HPDE6-E6E7 (cell line): ENCODE measurements around the gene ING2.
"Not testable (repeated sequence)": the region's sequence is repeated elsewhere in the genome, so short reads cannot be mapped to it uniquely, and the experiment has no call there.

Experiments
- DNase-seq: peaks from one replicate; pipeline ENCODE4 v3.0.0; 2011; ENCODE audit warnings: missing footprints; ENCODE audit errors: extremely low spot score

ING2 gene, protein sequence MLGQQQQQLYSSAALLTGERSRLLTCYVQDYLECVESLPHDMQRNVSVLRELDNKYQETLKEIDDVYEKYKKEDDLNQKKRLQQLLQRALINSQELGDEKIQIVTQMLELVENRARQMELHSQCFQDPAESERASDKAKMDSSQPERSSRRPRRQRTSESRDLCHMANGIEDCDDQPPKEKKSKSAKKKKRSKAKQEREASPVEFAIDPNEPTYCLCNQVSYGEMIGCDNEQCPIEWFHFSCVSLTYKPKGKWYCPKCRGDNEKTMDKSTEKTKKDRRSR

DNA sequence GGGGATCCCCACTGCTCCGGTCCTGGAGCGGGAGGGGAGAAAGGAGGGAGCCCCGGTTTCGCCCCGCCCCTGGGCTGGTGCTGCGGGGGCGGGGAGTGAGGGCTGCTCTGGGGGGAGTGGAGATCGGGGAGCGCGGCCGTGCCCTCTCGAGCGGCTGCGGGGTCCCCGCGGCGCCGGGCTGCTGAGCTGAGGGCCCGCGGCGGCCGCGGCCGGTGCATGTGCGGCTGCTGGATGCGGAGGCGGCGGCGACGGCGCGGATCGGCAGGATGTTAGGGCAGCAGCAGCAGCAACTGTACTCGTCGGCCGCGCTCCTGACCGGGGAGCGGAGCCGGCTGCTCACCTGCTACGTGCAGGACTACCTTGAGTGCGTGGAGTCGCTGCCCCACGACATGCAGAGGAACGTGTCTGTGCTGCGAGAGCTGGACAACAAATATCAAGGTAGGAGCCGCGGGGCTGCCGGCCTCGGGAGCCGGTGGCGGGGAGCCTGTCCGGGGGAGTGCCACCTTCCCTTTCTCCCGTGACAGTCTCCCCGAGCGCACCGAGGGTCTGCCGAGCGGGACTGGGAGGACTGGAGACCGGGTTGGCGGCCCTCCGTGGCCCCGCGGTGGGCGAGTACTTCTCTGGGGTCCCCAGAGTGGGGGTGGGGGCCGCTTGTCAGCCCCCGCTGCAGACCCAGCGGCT is at the start of gene ING2:
TSS of gene ING2 (plus strand) at position 129 of the 681 bp plus-strand sequence. CDS start at position 267, 138 bp downstream.
- peak; percentile 67 for DNase-seq

DNA sequence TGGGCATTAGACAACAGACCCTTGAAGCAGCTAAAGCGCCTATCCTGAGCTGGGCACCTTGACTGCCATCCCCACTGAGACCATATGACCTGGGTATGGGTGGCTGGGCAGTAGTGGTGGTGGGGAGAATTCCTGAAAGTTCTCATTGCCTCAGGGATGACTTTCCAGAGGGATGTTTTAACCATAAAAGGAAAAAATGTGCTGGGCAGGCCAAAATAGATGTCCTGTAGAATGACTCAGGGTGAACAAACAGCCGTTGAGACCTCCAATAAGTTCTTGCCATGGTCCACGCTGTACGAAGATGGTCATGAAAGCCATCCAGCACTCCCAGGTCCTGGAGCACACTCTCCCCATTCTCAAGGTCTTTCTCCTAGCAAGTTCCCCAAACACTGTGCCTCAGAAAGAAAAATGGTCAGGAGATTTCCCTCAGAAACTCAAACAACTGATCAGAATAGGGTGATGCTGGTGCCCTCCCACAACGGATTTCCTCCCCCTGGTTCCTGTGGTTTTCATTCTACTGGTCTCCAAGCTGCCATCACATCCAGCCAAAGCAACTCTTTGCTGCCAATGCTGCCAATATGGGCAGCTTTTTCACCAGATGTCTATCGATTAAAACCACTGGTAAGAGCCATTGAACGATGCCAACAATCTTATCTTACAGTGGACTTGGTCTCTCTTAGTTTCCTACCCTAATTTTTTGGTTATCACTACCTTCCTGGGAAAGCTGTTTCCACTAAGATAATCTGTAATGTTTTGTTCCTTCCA is 49.2 kb upstream of the ING2 start:
- DNase-seq: no peak

DNA sequence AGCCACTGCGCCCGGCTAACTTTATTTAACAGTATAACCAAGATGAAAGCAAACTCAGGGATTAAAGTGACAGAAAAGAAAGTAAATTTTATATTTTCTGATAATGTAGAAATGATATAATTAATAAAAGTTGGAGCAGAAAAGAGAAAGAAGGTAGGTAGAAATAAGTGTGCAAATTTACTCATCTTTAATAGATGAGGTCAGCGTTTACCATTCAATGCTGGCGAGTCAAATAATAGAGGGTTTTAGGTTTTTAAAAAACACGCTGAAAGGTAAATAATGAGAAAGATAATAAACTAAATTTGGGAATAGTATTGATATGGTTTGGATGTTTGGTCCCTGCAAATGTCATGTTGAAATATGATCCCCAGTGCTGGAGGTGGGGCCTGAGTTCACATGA is 46.9 kb upstream of the ING2 start:
- no peak for DNase-seq

DNA sequence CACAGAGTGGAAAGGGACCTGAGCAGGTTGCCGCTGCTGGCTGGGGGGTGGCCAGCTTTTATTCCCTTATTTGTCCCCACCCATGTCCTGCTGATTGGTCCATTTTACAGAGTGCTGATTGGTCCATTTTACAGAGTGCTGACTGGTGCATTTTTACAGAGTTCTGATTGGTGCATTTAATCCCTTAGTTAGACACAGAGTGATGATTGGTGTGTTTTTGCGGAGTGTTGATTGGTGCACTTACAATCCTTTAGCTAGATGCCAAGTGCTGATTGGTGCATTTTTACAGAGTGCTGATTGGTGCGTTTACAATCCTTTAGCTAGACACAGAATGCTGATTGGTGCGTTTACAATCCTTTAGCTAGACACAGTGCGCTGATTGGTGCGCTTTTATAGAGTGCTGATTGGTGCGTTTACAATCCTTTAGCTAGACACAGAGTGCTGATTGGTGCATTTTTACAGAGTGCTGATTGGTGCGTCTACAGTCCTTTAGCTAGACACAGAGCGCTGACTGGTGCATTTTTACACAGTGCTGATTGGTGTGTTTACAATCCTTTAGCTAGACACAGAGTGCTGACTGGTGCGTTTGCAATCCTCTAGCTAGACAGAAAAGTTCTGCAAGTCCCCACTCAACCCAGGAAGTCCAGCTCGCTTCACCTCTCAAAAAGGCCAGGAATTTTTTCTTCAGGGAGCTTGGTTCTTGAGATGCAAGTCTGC is 40.8 kb upstream of the ING2 start:
- DNase-seq: not testable (repeated sequence)

DNA sequence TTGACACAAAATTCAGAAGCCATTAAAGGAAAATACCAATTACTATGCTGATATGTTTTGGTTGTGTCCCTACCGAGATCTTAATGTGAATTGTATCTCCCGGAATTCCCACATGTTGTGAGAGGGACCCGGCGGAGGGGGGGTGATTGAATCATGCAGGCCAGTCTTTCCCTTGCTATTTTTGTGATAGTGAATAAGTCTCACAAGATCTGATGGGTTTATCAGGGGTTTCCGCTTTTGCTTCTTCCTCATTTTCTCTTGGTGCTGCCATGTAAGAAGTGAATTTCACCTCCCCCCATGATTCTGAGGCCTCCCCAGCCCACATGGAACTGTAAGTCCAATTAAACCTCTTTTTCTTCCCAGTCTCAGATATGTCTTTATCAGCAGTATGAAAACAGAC is 39.0 kb upstream of the ING2 start:
- DNase-seq: not testable (repeated sequence)

DNA sequence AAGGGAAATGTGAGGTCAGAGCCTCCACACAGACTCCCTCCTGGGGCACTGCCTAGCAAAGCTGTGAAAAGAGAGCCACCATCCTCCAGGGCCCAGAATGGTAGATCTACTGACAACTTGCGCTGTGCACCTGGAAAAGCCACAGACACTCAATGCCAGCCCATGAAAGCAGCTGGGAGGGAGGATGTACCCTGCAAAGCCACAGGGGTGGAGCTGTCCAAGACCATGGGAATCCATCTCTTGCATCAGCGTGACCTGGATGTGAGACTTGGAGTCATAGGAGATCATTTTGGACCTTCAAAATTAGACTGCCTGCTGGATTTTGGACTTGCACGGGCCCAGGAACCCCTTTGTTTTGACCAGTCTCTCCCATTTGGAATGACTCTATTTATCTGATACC is 37.6 kb upstream of the ING2 start:
- DNase-seq: no peak

DNA sequence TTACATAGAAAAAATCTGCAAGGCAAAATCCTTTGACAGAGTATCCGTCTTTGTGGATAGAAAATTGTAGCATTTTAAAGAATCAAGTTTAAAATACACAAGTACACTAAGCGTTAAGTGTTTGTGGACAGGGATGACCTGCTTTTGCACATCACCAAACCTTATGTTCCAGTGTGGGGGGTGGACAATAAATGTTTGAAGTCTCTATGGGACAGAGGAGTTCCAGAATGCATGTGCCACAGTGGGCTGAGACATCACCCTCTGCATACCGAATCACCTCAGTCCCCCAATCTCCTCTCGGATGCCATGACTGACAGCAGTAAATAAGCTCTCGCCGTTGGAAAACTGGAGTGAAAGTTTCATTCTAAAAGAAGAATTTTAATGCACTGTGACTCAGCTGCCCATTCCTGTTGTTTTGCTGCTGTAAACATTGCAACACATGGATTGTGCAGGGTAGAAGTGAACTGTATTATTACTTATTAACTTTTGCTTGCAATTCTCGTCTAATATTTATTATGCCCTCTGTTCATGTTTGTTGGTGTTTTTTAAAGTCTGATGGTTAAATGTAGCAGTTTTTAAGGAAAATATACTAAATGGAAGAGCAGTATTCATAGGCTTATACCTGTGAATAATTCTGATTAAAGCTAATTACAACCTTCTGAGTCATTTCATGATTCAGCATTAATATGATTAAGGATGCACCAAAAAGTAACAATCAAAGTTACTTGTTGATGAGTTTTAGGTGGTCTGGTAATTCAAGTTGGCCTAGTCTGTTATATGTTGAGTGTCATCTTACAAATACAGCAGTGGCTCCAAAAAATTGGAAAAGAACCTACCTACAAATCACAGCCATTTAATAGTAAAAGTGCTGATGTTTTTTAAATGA is 36.4 kb upstream of the ING2 start:
- peak; percentile 39 for DNase-seq

DNA sequence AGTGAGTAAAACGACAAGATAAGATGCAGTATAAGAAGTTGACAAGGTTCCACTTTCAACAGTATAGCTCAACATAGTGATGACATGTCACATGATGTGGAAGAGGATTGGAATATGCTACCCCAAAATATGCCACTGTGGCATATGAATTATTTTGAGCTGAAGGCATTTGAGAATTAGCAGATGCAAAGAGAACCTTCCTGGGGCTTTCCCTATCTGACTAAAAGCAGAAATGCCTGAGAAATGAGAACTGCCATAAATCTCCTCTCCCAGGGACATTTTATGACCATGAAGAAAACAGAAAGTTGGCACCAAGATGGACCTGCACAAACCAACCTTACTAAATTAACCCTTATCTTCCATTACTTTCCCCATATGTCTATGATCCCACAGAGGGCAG is 35.6 kb upstream of the ING2 start:
- DNase-seq: no peak

DNA sequence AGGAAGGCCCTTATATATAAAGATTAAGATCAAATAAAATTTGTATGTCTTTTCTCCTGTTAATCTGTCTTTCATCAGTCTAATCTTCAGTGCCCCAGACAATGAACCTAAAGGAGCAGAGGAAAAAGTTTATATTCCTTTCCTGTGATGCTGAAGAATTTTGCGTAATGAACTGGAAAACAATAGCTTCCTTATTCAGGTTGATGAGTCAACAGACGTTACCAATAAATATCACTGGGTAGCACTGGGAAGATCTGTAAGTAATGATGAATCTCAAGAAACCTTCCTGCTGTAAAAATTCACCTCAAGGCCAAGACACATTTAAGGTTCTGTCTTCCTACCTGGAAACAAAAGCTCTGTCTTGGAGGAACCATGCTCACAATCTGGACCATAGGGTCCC is 34.9 kb upstream of the ING2 start:
- DNase-seq: peak; percentile 35

DNA sequence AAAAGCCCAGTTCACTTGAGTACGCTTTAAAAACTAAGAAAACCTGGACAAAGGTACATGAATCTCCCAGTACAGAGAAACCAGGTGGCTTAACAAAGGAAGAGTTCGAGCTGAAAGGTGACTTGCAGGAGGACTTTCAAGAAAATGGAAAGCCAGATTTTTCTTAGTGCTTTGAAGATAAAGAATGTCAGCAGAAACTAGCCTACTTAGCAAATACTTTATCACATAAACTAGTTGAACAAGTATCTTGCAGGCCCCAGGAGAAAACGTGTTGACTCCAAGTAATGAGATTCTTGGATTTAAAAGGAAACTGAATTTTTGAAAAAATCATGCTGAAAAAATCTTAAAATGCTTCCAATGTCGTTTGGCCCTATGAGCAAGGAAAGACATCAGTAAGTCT is 34.0 kb upstream of the ING2 start:
- no peak for DNase-seq

DNA sequence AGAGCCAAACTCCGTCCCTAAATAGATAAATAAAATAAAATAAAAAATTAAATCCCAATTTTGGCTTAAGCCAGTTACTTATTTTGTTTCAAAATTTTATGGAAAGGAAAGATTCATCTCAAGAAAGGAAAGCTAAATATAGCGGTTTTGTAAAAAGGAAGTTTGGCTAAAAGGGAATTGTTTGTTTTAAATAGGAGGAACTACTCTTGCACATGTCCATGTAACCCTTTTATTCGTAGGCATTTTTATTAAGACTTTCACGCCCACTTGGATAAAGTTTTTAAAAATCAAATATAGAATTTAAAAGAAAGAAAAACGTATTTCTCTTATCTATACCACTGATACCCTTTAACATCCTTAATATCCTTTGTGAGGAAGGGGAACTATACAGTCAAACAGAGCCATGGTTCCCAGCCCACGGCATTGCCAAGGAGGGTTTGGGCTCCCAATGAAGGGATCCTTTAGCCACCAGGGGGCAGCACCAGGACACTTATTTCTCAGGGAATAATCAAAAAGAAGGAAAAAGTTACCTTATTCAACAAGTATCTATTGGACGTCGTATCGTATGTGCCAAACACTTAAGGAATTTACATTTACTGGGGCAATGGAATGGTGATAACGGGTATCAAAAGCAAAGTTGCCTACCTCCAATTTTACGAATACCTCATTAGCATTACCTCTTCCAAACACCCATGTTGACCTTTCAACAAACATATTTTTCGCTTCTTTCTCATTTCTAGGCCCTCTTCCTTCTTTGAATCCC is 32.7 kb upstream of the ING2 start:
- DNase-seq: peak; percentile 58

DNA sequence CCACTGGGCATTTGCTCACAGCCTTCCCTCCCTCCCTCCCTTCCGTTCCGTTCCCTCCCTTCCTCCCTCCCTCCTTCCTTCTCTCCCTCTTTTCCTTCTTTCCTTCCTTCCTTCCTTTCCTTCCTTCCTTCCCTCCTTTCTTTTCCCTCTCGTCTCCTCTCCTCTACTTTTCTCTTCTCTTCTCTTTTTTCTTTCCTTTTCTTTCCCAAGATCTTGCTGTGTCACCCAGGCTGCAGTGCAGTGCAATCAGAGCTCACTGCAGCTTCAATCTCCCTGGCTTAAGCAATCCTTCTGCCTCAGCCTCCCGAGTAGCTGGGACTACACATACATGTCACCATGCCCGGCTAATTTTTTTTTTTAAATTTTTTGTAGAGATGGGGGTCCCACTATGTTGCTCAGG is 26.7 kb upstream of the ING2 start:
- no peak for DNase-seq

DNA sequence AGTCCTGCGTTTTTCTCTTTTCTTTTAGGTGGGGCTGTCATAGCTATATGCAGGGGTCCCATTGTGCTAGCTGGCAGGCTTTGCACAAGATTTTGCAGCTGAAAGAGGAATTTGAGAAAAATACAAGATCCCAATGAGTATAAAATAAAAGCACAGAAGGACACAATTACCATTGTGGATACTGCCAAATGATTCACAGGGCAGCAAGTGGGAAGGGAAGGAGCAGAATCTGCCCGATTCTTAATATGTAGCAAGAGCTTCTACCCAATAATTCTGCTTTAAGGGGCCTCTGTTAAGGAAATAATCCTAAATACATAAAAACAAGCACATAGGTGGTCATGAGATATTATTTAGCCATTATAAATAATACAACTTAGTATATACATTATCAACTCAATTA is 25.9 kb upstream of the ING2 start:
- DNase-seq: no peak

DNA sequence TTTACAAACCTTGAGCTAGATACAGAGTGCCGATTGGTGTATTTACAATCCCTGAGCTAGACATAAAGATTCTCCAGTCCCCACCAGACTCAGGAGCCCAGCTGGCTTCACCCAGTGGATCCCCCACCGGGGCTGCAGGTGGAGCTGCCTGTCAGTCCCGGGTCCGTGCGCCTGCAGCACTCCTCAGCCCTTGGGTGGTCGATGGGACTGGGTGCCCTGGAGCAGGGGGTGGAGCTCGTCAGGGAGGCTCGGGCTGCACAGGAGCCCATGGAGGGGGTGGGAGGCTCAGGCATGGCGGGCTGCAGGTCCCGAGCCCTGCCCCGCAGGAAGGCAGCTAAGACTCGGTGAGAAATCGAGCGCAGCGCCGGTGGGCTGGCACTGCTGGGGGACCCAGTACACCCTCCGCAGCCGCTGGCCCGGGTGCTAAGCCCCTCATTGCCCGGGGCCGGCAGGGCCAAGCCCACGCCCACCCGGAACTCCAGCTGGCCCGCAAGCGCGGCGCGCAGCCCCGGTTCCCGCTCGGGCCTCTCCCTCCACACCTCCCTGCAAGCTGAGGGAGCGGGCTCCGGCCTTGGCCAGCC is 22.3 kb upstream of the ING2 start:
- DNase-seq: not testable (repeated sequence)

DNA sequence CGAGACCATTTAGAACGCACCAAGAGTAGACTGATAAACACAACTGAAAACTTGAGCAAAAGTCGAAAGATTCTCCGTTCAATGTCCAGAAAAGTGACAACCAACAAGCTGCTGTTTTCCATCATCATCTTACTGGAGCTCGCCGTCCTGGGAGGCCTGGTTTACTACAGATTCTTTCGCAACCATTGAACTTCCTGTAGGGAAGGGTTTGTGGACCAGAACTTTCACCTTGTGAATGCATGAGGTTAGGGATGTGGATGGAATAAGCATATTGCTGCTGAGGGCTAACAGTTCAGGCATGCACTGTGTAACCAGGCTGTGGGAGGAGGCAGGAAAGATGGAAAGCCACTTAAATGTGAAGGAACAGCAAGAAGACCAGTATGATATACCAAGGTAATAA is 20.9 kb upstream of the ING2 start:
- no peak for DNase-seq

DNA sequence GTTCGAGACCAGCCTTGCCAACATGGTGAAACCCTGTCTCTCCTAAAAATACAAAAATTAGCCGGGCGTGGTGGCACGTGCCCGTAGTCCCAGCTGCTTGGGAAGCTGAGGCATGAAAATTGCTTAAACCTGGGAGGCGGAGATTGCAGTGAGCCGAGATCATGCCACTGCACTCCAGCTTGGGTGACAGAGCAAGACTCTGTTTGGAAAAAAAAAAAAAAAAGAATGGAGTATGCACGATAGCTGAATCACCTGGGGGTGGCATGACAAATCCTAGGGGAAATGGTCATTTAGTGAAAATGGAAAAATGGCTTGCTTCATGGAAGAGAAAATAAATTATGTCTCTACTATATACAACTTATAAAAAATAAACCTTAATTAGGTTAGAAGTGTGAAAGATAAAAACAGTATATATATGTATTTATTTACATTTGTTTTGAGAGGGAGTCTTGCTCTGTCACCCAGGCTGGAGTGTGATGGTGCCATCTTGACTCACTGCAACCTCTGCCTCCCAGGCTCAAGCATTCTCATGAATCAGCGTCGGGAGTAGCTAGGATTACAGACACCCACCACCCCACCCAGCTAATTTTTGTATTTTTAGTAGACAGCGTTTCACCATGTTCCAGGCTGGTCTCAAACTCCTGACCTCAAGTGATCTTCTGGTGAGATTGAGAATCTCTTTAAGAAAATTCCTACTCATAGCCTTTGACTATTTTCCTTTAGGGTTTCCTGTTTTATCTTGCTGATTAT is 19.3 kb upstream of the ING2 start:
- DNase-seq: no peak

DNA sequence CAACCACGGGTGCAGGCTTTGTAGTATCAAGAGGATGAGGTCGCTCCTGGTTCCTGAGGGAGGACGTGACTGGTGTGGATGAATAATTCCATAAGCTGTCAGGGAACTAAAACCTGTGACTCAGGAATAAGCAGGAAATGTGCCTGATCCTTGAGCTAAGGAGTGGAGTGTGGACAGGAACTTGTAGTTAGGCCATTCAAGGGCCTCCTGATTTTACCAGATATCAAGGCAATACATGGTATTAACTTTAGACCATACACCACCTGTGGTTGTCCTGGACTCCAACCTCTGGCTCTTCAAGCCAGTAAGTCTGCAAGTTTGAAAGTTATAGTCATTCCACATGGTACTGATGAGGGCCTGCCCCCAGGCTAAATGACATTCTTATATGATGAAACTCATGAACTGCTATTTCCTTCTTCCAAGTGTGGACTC is 12.1 kb upstream of the ING2 start:
- peak; percentile 60 for DNase-seq

DNA sequence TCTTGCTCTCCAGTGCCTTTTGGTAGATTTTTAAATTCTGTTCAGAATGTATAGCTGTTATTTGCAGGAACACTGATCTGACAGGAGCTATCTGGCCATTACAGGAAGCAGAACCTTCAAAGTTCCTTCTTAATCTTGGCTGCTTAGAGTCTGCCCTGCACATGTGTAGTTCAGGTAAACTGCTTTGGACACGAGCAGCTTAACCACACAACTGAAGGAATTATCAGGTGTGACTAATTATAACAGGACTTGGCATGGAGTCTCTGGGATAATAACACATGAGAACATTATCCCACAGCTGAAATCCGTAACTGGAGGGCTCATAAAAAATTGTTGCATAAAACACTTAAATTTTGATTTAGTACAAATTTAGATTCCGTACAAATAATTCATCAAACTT is 11.6 kb upstream of the ING2 start:
- peak; percentile 50 for DNase-seq

DNA sequence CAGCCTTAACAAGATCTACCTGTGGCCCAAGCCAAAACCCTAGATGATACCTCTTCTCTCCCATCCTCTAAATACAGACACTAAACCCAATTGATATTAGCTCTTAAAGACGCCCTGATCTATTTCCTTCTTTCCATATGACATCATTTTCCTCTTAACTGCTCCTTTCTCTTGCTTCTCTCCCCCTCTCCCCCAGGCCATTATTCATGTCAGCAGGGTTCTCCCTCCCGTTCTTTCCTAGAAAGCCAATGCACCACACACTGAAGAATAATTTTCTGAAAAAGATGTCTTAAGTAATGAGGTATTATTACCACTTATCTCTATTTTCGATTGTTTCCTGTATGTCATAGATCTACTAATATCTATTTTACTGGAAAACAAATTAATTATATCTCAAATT is 9.7 kb upstream of the ING2 start:
- no peak for DNase-seq
